Measurements from ENCODE around the gene ZSCAN23.

- no peak for TF ChIP-seq CTCF (IDR thresholded peaks at IDR 0.05; ENCODE audit: insufficient read depth, low read length, poor library complexity, severe bottlenecking)
- no peak for TF ChIP-seq EZH2phosphoT487 (conservative IDR thresholded peaks at IDR 0.05; ENCODE audit: low read length)
Measured at GRCh38 chr6:28446818-28447511, 3.7 kb upstream of the ZSCAN23 start.
